ENCODE results near the gene HLA-F.

DNA sequence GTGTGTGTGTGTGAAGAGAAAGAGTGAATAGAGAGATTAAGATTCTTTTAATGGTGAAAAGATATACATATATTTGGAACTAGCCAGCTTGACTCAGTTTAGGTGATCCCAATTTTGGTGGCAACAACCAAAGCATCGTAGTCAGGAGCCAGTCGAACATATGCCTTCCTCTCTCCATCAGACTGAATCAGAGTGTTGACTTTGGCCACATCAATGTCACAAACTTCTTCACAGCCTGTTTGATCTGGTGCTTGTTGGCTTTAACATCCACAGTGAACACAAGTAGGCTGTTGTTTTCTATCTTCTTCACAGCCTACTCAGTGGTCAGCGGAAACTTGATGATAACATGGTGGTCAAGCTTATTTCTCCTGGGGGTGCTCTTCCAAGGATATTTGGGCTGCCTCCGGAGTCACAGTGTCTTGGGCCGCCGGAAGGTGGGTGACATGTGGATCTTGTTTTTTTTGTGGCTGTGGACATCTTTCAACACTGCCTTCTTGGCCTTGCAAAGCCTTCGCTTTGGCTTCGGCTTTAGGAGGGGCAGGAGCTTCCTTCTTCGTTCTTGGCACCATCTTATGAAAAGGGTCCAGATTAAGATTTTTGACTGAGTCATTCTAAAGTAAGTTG is 3.4 kb downstream of the HLA-F start:
- TF ChIP-seq POLR2AphosphoS5 (IDR thresholded peaks at IDR 0.05; ENCODE audit: borderline replicate concordance, low read depth, low read length) (no peak), EZH2 (IDR thresholded peaks at IDR 0.05) (no peak), FOXP2 (optimal IDR thresholded peaks at IDR 0.05; ENCODE audit: control extremely low read depth, extremely low read length, insufficient read depth) (no peak)

Data from SK-N-MC (cell line).